Ascending aorta (tissue), 2 donors: Measurements from ENCODE around the gene KCNA10. TPM values are rescaled to one million over a fixed set of nuclear protein-coding genes. Genes with fewer than 3 reads are reported as not detected.

Source experiments
- DNase-seq, 2 donors: peaks; one replicate each; pipeline ENCODE4 v3.0.0-alpha.2; 2019; ENCODE audit warnings: low spot score in 2 of 2
- H3K27ac ChIP-seq, 2 donors: fragments of 200-600 bp; sonication (generic); one replicate each; pipeline ENCODE4 v1.5.1; 2016 to 2017; ENCODE audit warnings: mild to moderate bottlenecking in 1 of 2
- H3K27me3 ChIP-seq: fragments of 200-600 bp; sonication (generic); one replicate; pipeline ENCODE4 v1.5.1; 2017
- H3K36me3 ChIP-seq, 2 donors: fragments of 200-600 bp; sonication (generic); one replicate each; pipeline ENCODE4 v1.5.1; 2016
- H3K4me1 ChIP-seq, 2 donors: fragments of 200-600 bp; sonication (generic); one replicate each; pipeline ENCODE4 v1.5.1; 2016 to 2017; ENCODE audit warnings: mild to moderate bottlenecking in 1 of 2
- H3K4me3 ChIP-seq, 2 donors: fragments of 200-600 bp; sonication (generic); one replicate each; pipeline ENCODE4 v1.5.1; 2016 to 2017; ENCODE audit warnings: mild to moderate bottlenecking in 1 of 2
- H3K9me3 ChIP-seq, 2 donors: fragments of 200-600 bp; sonication (generic); one replicate each; pipeline ENCODE4 v1.5.1; 2016
- intact Hi-C: fragments of 100-400 bp; cut with DNase I; formaldehyde crosslinking; loops from one replicate; pipeline ENCODE4 v1.15.1; 2023
- total RNA-seq: library from RNA; depleted of rRNA; stranded (reverse); fragments of >200 nt; gene quantifications from one replicate; pipeline ENCODE4 v1.1.0, GENCODE V29; 2016
- TF ChIP-seq, protein P1 (sequence below), 3 experiments: fragments of 200-600 bp in 2 of 3; fragments of 450-650 bp in 1 of 3; sonication (generic) in 2 of 3; IDR thresholded peaks; one replicate each; pipeline ENCODE4 v1.5.1; 2016 to 2019; ENCODE audit warnings: antibody characterized with exemption in 3 of 3, mild to moderate bottlenecking in 1 of 3, moderate library complexity in 1 of 3

KCNA10 gene
- total RNA-seq, 1 donor from 2014 or later: not detected

DNA sequence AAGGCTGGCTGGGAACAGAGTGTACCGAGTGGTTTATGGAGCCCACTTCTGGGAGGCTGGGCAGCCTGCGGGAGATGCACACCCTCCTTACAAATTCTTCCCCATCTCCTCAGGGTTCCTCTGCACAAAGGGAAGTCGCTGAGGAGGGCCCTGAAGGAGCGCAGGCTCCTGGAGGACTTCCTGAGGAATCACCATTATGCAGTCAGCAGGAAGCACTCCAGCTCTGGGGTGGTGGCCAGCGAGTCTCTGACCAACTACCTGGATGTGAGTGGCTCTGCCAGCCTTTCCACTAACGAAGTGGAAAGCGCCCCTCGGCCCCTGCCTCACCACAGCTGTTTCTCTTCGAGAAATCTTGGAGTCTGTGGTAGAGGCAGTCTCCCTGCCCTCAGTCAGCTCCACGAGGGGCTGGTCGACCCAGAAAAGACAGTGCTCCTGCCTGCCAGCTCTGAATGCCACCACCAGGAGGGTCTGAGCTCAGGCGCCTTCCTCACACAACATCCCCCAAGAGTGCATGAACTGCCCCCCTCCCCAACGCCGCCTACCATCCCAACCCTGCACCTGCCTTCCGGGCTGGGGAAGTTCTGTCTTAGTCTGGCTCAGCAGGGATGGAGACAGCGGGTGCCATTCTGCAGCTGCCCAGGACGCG, 36.2 kb downstream of the KCNA10 start:
- Histone ChIP-seq H3K27me3 (no peaks in the 10 kb centered on the region), H3K4me3 (no peak overlapping the region), H3K27ac (no peak overlapping the region), H3K9me3 (no peaks in the 10 kb centered on the region), H3K36me3 (no peaks in the 10 kb centered on the region), H3K4me1 (no peaks in the 10 kb centered on the region)
- intact Hi-C loops: no loop called here
- DNase-seq: no peak
- TF ChIP-seq, protein P1, sequence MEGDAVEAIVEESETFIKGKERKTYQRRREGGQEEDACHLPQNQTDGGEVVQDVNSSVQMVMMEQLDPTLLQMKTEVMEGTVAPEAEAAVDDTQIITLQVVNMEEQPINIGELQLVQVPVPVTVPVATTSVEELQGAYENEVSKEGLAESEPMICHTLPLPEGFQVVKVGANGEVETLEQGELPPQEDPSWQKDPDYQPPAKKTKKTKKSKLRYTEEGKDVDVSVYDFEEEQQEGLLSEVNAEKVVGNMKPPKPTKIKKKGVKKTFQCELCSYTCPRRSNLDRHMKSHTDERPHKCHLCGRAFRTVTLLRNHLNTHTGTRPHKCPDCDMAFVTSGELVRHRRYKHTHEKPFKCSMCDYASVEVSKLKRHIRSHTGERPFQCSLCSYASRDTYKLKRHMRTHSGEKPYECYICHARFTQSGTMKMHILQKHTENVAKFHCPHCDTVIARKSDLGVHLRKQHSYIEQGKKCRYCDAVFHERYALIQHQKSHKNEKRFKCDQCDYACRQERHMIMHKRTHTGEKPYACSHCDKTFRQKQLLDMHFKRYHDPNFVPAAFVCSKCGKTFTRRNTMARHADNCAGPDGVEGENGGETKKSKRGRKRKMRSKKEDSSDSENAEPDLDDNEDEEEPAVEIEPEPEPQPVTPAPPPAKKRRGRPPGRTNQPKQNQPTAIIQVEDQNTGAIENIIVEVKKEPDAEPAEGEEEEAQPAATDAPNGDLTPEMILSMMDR (IDR thresholded peaks at IDR 0.05): no peak

DNA sequence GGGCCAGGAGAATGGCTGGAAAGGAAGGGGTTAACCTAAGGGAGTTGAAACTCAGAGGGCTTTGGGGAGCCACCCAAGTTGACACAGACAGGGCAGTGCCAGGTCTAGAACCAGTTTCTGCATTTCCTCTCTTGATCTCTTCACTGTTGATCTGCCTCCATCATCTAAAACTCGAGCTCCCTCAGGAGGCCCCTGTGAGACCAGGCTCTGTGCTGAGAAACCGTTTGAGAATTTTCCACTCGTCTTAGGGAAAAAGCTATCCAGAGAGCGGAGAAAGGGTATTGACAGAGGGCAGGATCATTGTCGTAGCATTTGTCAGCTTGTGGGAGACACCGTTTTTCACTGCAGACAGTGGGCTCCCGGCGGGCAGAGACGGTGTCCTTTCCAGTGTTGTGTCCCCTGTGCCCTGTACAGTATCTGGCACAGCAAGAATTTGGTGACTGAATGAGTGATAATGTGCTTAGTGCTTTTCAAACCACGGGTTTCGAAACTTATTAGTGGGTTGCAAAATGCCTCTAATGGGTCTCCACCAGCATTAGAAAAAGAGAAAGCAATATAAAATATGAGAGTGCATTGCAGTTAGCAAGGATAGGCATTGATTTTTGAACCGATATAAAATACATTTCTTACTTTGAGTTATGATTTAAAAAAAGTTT, 36.9 kb downstream of the KCNA10 start:
- Histone ChIP-seq H3K27ac (no peak overlapping the region), H3K27me3 (no peaks in the 10 kb centered on the region), H3K4me1 (no peaks in the 10 kb centered on the region), H3K4me3 (no peak overlapping the region), H3K9me3 (no peaks in the 10 kb centered on the region), H3K36me3 (no peaks in the 10 kb centered on the region)
- no peak for DNase-seq
- intact Hi-C loops: no loop called here
- TF ChIP-seq, protein P1 (IDR thresholded peaks at IDR 0.05): no peak

DNA sequence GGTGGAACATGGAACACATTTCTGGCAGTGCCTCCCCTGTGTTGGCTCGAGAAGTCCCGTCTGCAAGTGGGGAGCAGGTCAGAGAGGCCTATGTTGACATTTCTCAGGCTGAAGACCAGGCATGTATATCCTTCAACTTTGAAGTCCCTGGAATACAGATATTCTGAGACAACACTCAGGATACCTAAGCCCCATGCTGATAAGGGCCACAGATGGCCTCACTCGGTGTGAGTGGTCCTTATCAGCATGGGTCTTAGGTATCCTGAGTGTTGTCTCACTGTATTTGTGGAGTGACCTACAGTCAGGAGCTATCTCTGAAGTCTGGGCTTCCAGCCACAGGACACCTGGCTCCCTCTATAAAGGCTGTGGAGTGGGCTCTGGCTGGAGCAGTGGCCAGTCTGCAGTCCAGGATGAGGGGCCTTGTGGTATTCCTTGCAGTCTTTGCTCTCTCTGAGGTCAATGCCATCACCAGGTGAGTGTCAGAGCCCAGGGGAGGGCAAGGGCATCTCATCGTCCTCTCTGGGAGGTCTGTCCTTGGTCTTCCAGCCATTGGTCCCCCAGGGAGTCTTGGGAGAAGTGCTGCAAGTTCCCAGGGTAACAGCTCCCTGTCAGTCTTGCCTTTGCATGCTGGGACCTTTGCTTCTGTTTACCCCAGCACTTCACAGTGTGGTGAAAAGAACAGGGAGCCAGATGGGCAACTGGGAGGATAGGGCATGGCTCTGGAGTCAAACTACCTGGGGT, 38.4 kb downstream of the KCNA10 start:
- TF ChIP-seq, protein P1 (IDR thresholded peaks at IDR 0.05): no peak
- intact Hi-C loops: no loop called here
- no peaks in the 10 kb centered on the region for H3K27me3 ChIP-seq
- H3K27ac ChIP-seq: no peak overlapping the region
- DNase-seq: no peak
- no peak overlapping the region for H3K4me3 ChIP-seq
- no peaks in the 10 kb centered on the region for H3K4me1 ChIP-seq
- no peaks in the 10 kb centered on the region for H3K9me3 ChIP-seq
- H3K36me3 ChIP-seq: no peaks in the 10 kb centered on the region

DNA sequence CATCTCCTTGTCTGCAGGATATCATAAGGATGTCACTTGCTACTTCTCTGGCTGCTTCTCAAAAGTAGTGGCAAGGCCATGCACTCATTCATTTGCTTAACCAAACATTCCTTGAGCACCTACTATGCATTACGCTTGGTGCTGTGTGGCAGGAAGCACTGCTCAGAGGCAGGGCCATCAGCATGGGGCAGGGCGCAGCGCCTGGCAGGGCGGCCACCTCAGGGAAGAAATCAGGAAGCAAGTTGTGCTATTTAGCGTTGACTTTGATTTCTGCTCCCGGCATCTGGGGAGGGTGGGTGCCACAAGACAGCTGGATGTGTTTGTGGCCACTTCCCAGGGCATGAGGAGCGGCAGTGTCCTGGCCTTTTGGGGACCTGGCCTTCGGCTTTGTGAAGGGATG, 40.1 kb downstream of the KCNA10 start:
- H3K27ac ChIP-seq: no peak overlapping the region
- DNase-seq: no peak
- H3K9me3 ChIP-seq: no peaks in the 10 kb centered on the region
- H3K36me3 ChIP-seq: no peaks in the 10 kb centered on the region
- H3K27me3 ChIP-seq: no peaks in the 10 kb centered on the region
- no peak overlapping the region for H3K4me3 ChIP-seq
- intact Hi-C loops: no loop called here
- H3K4me1 ChIP-seq: no peaks in the 10 kb centered on the region
- TF ChIP-seq, protein P1 (IDR thresholded peaks at IDR 0.05): no peak

DNA sequence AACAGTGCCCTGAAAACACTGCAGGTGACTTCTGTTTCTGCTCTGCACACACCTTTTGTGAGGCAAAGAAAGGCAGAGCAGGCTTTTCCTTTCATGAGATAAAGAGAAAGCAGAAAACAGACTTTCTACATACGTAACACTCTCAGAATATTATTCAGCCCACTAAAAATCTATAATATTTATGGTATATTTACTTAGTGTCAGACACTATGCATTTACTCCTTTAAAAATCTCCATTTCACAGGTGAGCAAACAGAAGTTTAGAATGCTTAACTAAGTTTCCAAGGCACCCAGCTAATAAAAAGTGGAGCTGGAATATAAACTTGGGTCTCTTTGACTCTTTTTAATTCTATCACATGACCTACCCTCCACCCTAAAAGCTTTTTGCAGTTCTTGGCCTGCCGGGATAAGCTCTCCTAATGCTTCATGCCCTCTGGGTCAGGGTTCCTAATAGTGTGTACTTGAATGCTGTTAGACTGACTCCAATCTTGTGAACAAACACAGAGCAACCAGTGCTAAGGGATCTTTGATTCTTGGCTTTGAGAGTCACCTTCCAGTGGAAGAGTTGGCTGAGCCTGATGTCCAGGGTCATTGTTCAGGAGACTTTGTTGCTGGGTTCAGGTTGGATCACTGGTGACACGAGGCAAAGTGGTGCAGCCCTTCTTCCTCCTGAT, 40.9 kb downstream of the KCNA10 start:
- H3K4me1 ChIP-seq: no peaks in the 10 kb centered on the region
- no peak overlapping the region for H3K27ac ChIP-seq
- H3K4me3 ChIP-seq: no peak overlapping the region
- H3K36me3 ChIP-seq: no peaks in the 10 kb centered on the region
- no peaks in the 10 kb centered on the region for H3K27me3 ChIP-seq
- TF ChIP-seq, protein P1 (IDR thresholded peaks at IDR 0.05): no peak
- H3K9me3 ChIP-seq: no peaks in the 10 kb centered on the region
- DNase-seq: no peak
- intact Hi-C loops: no loop called here
